Measurements from ENCODE around the gene MAMDC2. TPM values are rescaled to one million over a fixed set of nuclear protein-coding genes. Genes with fewer than 3 reads are reported as not detected.

The MAMDC2 gene
- total RNA-seq, 1 donor from 2014 or later: 28.7 TPM

GRCh38 chr9:70127036-70127435, 83.4 kb downstream of the MAMDC2 start:
- Histone ChIP-seq H3K9ac (no peak overlapping the region), H4K20me1 (ENCODE audit: low read depth) (no peaks in the 10 kb centered on the region), H3K79me2 (ENCODE audit: low read depth) (no peaks in the 10 kb centered on the region), H3K4me3 (no peak overlapping the region), H3K4me1 (no peaks in the 10 kb centered on the region), H3K9me3 (ENCODE audit: low read depth) (no peaks in the 10 kb centered on the region), H3K4me2 (no peak overlapping the region), H3K36me3 (no peaks in the 10 kb centered on the region), H2AFZ (replicated peaks) (no peak overlapping the region), H3K27ac (no peak overlapping the region), H3F3A (ENCODE audit: low read depth) (no peaks in the 10 kb centered on the region), H3K27me3 (no peaks in the 10 kb centered on the region)
- no peaks in the 10 kb centered on the region for H3K36me3 Mint-ChIP-seq
- H3K4me1 Mint-ChIP-seq: no peaks in the 10 kb centered on the region
- H3K27me3 Mint-ChIP-seq (ENCODE audit: insufficient read depth, low read depth): peaks cover 2% of the 10 kb centered on the region
- no peak for DNase-seq (ENCODE audit: low spot score)
- no peaks in the 10 kb centered on the region for H3K9me3 Mint-ChIP-seq
- no peak for TF ChIP-seq EZH2phosphoT487 (IDR thresholded peaks at IDR 0.05)
- no peak for TF ChIP-seq EZH2 (IDR thresholded peaks at IDR 0.05)
- TF ChIP-seq CTCF (IDR thresholded peaks at IDR 0.05): no peak
- no peak overlapping the region for H3K27ac Mint-ChIP-seq
- H3K4me3 Mint-ChIP-seq: no peak overlapping the region

- Histone ChIP-seq H3F3A (ENCODE audit: low read depth) (no peaks in the 10 kb centered on the region), H3K27me3 (no peaks in the 10 kb centered on the region), H3K4me2 (no peak overlapping the region), H3K4me3 (no peak overlapping the region), H3K9ac (no peak overlapping the region), H3K9me3 (ENCODE audit: low read depth) (no peaks in the 10 kb centered on the region), H3K36me3 (no peaks in the 10 kb centered on the region), H3K79me2 (ENCODE audit: low read depth) (no peaks in the 10 kb centered on the region), H3K4me1 (no peaks in the 10 kb centered on the region), H4K20me1 (ENCODE audit: low read depth) (no peaks in the 10 kb centered on the region), H3K27ac (no peak overlapping the region), H2AFZ (replicated peaks) (no peak overlapping the region)
- H3K36me3 Mint-ChIP-seq: no peaks in the 10 kb centered on the region
- H3K27ac Mint-ChIP-seq: no peak overlapping the region
- H3K4me3 Mint-ChIP-seq: no peak overlapping the region
- DNase-seq (ENCODE audit: low spot score): no peak
- peaks cover 2% of the 10 kb centered on the region for H3K27me3 Mint-ChIP-seq (ENCODE audit: insufficient read depth, low read depth)
- no peaks in the 10 kb centered on the region for H3K4me1 Mint-ChIP-seq
- TF ChIP-seq CTCF (IDR thresholded peaks at IDR 0.05) (no peak), EZH2phosphoT487 (IDR thresholded peaks at IDR 0.05) (no peak), EZH2 (IDR thresholded peaks at IDR 0.05) (no peak)
- H3K9me3 Mint-ChIP-seq: no peaks in the 10 kb centered on the region
Observed at GRCh38 chr9:70127540-70128416, 84.1 kb downstream of the MAMDC2 start.

- DNase-seq (ENCODE audit: low spot score): no peak
- Histone ChIP-seq H3K36me3 (no peaks in the 10 kb centered on the region), H3K9me3 (ENCODE audit: low read depth) (no peaks in the 10 kb centered on the region), H3K9ac (no peak overlapping the region), H3K27me3 (no peaks in the 10 kb centered on the region), H3K4me2 (no peak overlapping the region), H3K79me2 (ENCODE audit: low read depth) (no peaks in the 10 kb centered on the region), H4K20me1 (ENCODE audit: low read depth) (no peaks in the 10 kb centered on the region), H3K4me3 (no peak overlapping the region), H3K27ac (no peak overlapping the region), H3K4me1 (no peaks in the 10 kb centered on the region), H2AFZ (replicated peaks) (no peak overlapping the region), H3F3A (ENCODE audit: low read depth) (no peaks in the 10 kb centered on the region)
- Mint-ChIP-seq H3K4me3 (no peak overlapping the region), H3K27me3 (ENCODE audit: insufficient read depth, low read depth) (peaks cover 2% of the 10 kb centered on the region), H3K9me3 (no peaks in the 10 kb centered on the region), H3K4me1 (no peaks in the 10 kb centered on the region), H3K27ac (no peak overlapping the region), H3K36me3 (no peaks in the 10 kb centered on the region)
- no peak for TF ChIP-seq EZH2phosphoT487 (IDR thresholded peaks at IDR 0.05)
Observed at GRCh38 chr9:70130266-70130665, 86.6 kb downstream of the MAMDC2 start.

- no peaks in the 10 kb centered on the region for H3K4me1 Mint-ChIP-seq
- TF ChIP-seq CTCF (IDR thresholded peaks at IDR 0.05): no peak
- TF ChIP-seq EZH2 (IDR thresholded peaks at IDR 0.05): no peak
- TF ChIP-seq EZH2phosphoT487 (IDR thresholded peaks at IDR 0.05): no peak
- H3K9ac ChIP-seq: no peak overlapping the region
- no peak overlapping the region for H3K27ac Mint-ChIP-seq
- H3K27me3 Mint-ChIP-seq (ENCODE audit: insufficient read depth, low read depth): peaks cover 2% of the 10 kb centered on the region
- H2AFZ ChIP-seq (replicated peaks): no peak overlapping the region
- no peak overlapping the region for H3K4me2 ChIP-seq
- H3K9me3 Mint-ChIP-seq: no peaks in the 10 kb centered on the region
- H3K4me3 ChIP-seq: no peak overlapping the region
- no peaks in the 10 kb centered on the region for H4K20me1 ChIP-seq (ENCODE audit: low read depth)
- no peaks in the 10 kb centered on the region for H3F3A ChIP-seq (ENCODE audit: low read depth)
- H3K27me3 ChIP-seq: no peaks in the 10 kb centered on the region
- no peaks in the 10 kb centered on the region for H3K4me1 ChIP-seq
- H3K9me3 ChIP-seq (ENCODE audit: low read depth): no peaks in the 10 kb centered on the region
- no peak for DNase-seq (ENCODE audit: low spot score)
- H3K36me3 ChIP-seq: no peaks in the 10 kb centered on the region
- H3K27ac ChIP-seq: no peak overlapping the region
- no peaks in the 10 kb centered on the region for H3K79me2 ChIP-seq (ENCODE audit: low read depth)
- H3K36me3 Mint-ChIP-seq: no peaks in the 10 kb centered on the region
- H3K4me3 Mint-ChIP-seq: no peak overlapping the region
Observed at GRCh38 chr9:70131296-70131695, 87.6 kb downstream of the MAMDC2 start.
